ENCODE results near the gene CCDC192.

DNA sequence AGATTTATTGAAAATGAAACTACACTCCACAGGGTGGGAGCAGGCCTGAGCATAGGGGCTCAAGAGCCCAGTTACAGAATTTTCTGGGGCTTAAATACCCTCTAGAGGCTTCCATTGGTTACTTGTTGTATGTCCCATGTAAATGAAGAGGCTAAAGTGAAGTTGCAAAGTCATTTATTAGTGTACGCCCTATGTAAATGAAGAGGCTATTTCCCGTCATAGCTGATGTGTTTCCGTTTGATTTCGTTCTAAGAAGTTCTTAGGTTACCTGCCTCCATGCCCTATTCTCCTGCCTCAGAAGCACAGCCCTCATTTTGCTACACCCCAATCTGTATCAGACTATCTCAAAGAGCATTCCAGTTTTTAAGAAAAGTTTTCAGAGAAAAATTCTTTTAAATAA, 273.3 kb downstream of the CCDC192 start:
- TF ChIP-seq, protein P1, sequence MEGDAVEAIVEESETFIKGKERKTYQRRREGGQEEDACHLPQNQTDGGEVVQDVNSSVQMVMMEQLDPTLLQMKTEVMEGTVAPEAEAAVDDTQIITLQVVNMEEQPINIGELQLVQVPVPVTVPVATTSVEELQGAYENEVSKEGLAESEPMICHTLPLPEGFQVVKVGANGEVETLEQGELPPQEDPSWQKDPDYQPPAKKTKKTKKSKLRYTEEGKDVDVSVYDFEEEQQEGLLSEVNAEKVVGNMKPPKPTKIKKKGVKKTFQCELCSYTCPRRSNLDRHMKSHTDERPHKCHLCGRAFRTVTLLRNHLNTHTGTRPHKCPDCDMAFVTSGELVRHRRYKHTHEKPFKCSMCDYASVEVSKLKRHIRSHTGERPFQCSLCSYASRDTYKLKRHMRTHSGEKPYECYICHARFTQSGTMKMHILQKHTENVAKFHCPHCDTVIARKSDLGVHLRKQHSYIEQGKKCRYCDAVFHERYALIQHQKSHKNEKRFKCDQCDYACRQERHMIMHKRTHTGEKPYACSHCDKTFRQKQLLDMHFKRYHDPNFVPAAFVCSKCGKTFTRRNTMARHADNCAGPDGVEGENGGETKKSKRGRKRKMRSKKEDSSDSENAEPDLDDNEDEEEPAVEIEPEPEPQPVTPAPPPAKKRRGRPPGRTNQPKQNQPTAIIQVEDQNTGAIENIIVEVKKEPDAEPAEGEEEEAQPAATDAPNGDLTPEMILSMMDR (conservative IDR thresholded peaks at IDR 0.05): no peak
- TF ChIP-seq ZFX (IDR thresholded peaks at IDR 0.05): no peak
